ENCODE measurements around the gene TGFBR1.

Gene TGFBR1

GRCh38 chr9:99177576-99178366 lies 72.9 kb downstream of the TGFBR1 start:
- in situ Hi-C loops (cut with MboI; ENCODE audit: low pct_unique_long_range_greater_than_20kb, low sequenced_read_pairs), result loop anchor here (25.0 kb wide), 1 partner anchor 835 kb away; no protein-coding TSS in a partner anchor
- DNase-seq, result no peak

DNA sequence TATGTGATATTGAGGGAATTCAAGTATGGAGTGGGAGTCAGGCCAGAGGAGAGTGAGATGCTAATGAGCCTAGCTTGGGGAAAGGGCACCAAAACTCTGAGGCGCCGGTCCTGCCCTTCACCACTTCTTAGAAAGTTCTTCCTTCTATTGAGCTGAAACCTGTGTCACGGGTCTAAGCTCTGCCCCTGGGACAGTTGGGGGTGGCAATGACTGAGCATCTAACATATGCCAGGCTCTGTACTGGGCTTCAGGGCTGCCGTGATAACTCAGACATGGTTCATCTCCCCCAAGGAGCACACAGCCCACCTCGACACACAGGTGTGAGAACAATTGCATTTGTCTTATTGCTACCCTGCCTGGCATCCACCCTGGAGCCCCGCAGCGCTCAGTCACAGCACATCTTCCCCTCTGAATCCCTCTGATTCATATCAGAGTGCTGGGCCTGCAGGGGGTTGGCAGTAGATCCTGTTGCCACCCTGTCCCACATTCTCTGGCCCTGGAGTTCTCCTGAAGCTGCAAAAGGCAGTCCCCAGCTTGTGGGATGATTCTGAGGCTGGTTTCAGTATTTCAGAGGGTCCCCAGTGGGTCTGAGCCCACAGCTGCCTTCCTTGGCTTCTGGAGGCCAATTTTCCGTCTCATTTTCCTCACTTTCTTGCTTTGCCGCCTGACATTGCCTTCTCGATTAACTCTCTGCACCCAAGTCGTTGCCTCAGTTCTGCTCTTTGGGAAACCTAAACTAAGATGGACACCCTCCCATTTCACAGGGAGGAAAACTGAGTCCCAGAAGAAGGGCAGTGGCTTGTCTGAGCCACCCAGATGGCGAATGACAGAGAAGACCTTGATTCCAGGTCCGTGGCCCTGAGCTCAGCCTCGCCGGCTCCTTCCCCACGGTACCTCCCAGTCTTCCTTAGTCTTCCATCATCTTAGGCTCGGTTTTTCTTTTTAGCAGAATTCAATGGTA lies 74.3 kb downstream of the TGFBR1 start:
- no peak for DNase-seq
- in situ Hi-C loops (cut with MboI; ENCODE audit: low pct_unique_long_range_greater_than_20kb, low sequenced_read_pairs), result loop anchor here (25.0 kb wide), 1 partner anchor 833 kb away; no protein-coding TSS in a partner anchor

DNA sequence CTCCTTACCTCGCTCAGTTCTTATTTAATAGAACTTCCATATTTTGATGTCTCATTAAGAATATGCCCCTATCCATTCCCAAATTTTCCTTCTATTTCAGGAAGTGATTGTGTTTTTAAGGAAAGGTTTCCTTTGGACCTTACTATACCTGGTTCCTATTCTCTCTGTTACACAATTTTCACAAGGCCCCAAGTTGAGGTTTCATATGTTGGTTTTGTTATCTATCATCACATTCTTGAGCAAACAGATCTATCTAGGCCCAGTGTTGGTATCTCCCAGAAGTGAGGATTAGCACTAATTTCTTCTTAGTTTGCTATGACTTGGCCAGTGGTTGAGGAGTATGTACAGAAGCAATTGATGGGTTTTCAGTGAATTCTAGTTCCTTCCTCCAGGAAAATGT lies 75.3 kb downstream of the TGFBR1 start:
- no peak for DNase-seq
- in situ Hi-C loops (cut with MboI; ENCODE audit: low pct_unique_long_range_greater_than_20kb, low sequenced_read_pairs), result loop anchor here (25.0 kb wide), 1 partner anchor 832 kb away; no protein-coding TSS in a partner anchor

DNA sequence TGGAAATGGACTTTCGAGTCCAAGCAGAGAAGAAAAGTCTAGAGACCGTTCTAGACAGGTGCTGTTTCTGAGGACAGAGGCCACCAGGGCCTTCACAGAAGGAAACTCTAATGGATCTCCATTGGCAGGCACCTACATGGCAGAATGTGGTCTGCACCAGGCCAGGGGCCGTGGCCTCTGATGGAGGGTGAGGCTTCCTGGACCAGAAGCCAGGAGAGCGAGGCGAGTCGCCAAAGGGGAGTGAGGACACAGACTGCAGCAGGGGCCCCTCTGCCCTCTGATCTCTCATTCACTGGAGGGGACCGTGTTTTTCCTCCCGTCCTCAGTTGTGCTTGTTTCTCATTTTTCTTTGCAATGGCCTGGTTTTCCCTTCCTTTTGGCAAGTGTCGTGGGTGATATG lies 75.7 kb downstream of the TGFBR1 start:
- DNase-seq, result no peak
- in situ Hi-C loops (cut with MboI; ENCODE audit: low pct_unique_long_range_greater_than_20kb, low sequenced_read_pairs), result loop anchor here (25.0 kb wide), 1 partner anchor 832 kb away; no protein-coding TSS in a partner anchor

DNA sequence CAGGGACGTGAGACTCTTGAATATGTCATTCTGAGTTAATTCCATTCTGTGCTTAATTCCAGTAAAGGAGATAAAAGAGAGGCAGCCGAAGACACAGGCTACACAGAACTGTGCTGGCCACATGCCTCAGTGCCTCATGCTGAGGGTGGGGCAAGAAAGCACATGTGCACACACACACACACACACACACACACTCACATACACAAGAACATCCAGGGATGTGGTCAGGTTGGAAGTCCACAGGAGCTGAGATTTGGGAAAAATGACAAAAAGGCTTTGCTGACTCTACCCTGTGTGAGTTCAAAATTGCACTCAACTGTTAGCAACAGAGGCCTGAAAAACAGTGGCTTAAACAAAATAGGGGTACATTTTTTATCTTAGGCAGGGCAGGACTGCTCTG lies 76.3 kb downstream of the TGFBR1 start:
- in situ Hi-C loops (cut with MboI; ENCODE audit: low pct_unique_long_range_greater_than_20kb, low sequenced_read_pairs), result loop anchor here (25.0 kb wide), 1 partner anchor 831 kb away; no protein-coding TSS in a partner anchor
- no peak for DNase-seq

DNA sequence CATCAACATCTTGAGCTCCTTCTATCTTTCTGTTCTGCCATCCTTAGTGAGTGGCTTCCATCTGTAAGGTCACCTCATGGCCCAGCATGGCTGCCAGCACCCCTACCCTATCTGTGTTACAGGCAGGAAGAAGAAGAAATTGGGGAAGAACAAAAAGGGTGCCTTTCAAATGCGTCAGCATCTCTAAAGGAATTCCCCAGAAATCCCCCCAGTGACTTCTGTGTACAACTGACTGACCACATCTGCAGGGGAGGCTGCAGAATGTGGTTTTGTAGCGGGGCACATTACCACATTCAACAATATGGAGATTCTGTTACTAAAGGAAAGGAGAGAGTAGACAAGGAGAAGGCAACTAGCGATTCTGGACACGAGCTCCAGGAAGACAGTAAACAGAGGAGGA lies 76.7 kb downstream of the TGFBR1 start:
- in situ Hi-C loops (cut with MboI; ENCODE audit: low pct_unique_long_range_greater_than_20kb, low sequenced_read_pairs), result loop anchor here (25.0 kb wide), 1 partner anchor 831 kb away; no protein-coding TSS in a partner anchor

DNA sequence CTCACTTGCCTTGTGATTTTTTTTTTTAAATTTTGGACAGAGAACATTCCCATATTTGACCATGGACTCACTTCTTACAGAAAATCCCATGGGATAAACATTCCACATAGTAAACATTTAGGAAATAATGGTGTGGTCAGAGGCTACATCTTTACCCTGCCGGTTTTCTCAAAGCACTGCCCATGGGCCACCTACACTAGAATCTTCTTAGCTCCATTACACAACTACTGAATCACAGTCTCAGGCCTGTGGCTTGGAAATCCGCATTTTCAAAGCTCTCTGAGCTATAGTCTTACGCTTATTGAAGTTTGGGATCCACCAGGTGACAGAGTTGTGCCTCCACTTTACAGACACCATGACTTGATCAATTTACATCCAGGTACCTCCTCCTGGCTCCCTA lies 77.4 kb downstream of the TGFBR1 start:
- no peak for DNase-seq
- in situ Hi-C loops (cut with MboI; ENCODE audit: low pct_unique_long_range_greater_than_20kb, low sequenced_read_pairs), result loop anchor here (25.0 kb wide), 1 partner anchor 830 kb away; no protein-coding TSS in a partner anchor

More for the DNA sequence above, 76.7 kb downstream of the TGFBR1 start:
- peak; percentile 49 for DNase-seq

- in situ Hi-C loops (cut with MboI; ENCODE audit: low pct_unique_long_range_greater_than_20kb, low sequenced_read_pairs), result loop anchor here (25.0 kb wide), 1 partner anchor 829 kb away; no protein-coding TSS in a partner anchor
- no peak for DNase-seq
Observed at GRCh38 chr9:99183616-99184015, 78.7 kb downstream of the TGFBR1 start.

- in situ Hi-C loops (cut with MboI; ENCODE audit: low pct_unique_long_range_greater_than_20kb, low sequenced_read_pairs), result loop anchor here (25.0 kb wide), 1 partner anchor 828 kb away; no protein-coding TSS in a partner anchor
- DNase-seq, result no peak
Observed at GRCh38 chr9:99184110-99184474, 79.2 kb downstream of the TGFBR1 start.

DNA sequence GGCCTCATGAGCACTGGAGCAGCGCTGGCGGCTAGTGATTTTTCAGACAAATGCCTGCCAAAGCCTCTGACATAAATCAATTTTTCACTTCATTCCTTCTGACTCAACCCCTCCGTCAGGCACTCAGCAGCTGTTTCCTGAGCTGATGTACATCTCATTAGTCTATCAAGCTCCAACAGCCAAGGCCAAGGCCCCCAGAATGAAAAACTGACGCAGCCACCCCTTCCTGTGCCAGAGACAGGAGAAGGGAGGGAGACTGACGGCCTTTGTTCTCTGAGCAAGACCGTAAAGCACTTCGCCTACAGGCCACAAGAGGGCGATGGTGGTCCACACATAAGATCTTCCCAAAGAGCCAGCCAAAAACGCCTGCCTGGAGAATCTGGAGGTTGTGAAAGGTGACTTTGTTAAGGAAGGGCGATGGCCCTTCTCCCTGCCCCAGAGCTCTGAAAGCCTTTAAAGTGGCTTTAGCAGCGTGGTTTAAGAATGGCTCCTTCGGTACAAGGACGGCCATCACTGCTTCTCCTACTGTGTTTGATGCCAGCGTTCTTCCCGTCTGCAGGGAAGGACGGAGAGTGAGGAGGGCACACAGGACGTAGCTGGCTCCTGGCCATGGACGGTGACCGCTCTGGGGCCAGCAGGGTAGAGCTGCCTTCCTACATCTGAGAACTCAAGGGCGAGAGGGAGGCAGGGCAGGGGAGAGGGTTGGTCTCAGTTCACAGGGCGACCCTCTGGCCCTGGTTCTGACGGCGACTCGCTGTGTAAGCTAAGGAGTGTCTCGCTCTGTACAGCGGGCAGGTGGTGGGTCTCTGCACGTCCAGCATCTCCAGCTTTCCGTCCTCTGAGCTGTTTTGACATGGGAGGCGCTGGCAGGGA lies 79.8 kb downstream of the TGFBR1 start:
- peak; percentile 86 for DNase-seq
- in situ Hi-C loops (cut with MboI; ENCODE audit: low pct_unique_long_range_greater_than_20kb, low sequenced_read_pairs), result loop anchor here (25.0 kb wide), 1 partner anchor 828 kb away; no protein-coding TSS in a partner anchor

DNA sequence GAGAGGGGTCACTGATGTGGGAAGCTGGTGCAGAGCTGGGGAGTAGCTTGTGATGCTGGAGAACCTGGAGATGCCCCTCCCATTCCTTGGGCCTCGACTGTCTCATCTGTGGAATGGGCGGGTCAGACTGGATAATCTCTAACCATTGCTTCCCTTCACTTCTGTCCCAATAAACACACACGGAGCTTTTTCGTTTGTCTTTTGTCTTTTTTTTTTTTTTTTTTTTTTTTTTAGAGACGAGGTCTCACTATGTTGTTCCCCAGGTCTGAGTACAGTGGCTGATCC lies 80.4 kb downstream of the TGFBR1 start:
- in situ Hi-C loops (cut with MboI; ENCODE audit: low pct_unique_long_range_greater_than_20kb, low sequenced_read_pairs), result loop anchor here (25.0 kb wide), 1 partner anchor 827 kb away; no protein-coding TSS in a partner anchor
- no peak for DNase-seq

GRCh38 chr9:99185934-99186333 lies 81.0 kb downstream of the TGFBR1 start:
- in situ Hi-C loops (cut with MboI; ENCODE audit: low pct_unique_long_range_greater_than_20kb, low sequenced_read_pairs), result loop anchor here (25.0 kb wide), 1 partner anchor 826 kb away; no protein-coding TSS in a partner anchor
- no peak for DNase-seq

- no peak for DNase-seq
- in situ Hi-C loops (cut with MboI; ENCODE audit: low pct_unique_long_range_greater_than_20kb, low sequenced_read_pairs), result loop anchor here (25.0 kb wide), 1 partner anchor 825 kb away; no protein-coding TSS in a partner anchor
Observed at GRCh38 chr9:99187311-99187710, 82.4 kb downstream of the TGFBR1 start.

- DNase-seq, result no peak
- in situ Hi-C loops (cut with MboI; ENCODE audit: low pct_unique_long_range_greater_than_20kb, low sequenced_read_pairs), result loop anchor here (25.0 kb wide), 1 partner anchor 823 kb away; no protein-coding TSS in a partner anchor
Observed at GRCh38 chr9:99189186-99189585, 84.3 kb downstream of the TGFBR1 start.

DNA sequence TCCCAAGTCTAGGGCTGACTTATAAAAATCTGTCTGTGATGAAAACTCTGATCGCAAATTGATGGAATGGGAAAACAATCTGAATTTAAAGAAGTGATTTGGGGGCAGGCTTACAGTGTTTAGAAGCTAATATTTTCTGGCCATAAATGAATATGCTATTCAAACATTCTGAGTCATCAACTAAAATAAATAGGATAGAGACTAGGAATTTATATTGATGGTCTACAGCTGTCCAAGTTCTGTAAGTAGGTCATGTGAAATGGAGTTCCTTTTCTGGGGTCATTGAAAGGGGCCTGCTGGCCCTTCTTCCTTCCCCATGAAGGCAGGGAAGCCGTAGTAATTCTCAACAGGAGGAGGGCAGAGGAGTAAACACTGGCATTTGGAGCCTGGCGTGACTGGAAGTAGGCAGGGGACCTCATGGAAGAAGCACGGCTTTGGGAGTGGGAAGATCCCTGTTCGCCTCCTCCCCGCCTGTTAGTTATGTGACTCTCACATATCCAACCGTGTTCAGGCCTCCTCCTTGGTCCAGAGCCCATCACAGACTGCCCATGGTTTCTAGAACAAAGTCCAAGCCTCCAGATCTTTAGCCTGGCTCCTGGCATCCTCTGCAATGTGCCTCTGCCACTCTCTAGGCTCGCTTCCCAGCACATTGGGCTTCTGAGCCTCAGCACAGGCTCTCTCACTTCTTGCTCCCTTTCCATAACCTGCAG lies 85.1 kb downstream of the TGFBR1 start:
- in situ Hi-C loops (cut with MboI; ENCODE audit: low pct_unique_long_range_greater_than_20kb, low sequenced_read_pairs), result loop anchor here (25.0 kb wide), 1 partner anchor 822 kb away; no protein-coding TSS in a partner anchor
- no peak for DNase-seq

- no peak for DNase-seq
- in situ Hi-C loops (cut with MboI; ENCODE audit: low pct_unique_long_range_greater_than_20kb, low sequenced_read_pairs), result loop anchor here (25.0 kb wide), 1 partner anchor 822 kb away; no protein-coding TSS in a partner anchor
Observed at GRCh38 chr9:99190597-99191283, 85.8 kb downstream of the TGFBR1 start.

DNA sequence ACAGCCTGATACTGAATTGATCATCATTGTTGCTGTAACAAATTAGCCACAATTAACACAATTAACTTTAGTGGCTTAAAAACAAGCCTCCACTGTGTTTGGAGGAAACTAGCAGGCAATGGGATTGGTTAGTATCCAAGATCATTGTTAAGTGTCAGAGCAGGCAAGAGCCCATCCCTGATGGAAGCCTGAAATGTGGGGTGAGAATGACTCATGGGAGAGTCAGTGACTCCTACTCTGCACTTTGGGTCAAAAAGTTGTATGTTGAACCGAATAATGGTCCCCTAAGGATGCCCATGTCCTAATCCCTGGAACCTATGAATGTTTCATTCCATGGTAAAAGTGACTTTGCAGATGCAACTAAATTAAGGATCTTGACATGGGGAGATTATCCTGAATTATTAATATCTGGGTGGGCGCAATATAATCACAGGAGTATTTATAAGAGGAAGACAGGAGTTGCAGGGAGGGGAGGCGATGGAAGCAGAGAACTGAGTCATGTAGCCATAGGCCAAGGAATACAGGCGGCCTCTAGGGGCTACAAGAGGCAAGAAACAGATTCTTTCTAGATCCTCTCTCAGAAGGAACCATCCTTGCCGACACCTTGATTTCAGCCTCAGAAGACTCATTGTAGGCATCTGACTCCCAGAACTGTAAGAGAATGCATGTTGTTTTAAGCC lies 88.0 kb downstream of the TGFBR1 start:
- DNase-seq, result no peak
- in situ Hi-C loops (cut with MboI; ENCODE audit: low pct_unique_long_range_greater_than_20kb, low sequenced_read_pairs), result loop anchor here (25.0 kb wide), 1 partner anchor 819 kb away; no protein-coding TSS in a partner anchor
